Stimulated activated naive CD4-positive, alpha-beta T cell treated with Interleukin-2 at 50 U/mL for 16 hours (primary cell): ENCODE data around the gene PUDP.

Source experiments
- DNase-seq: peaks from one replicate; lab custom pipeline; 2025; lab: John Stamatoyannopoulos, UW

Gene PUDP

GRCh38 chrX:7146703-7147412 lies 1.1 kb downstream of the PUDP start:
- peak; percentile 0 for DNase-seq

- DNase-seq = no peak
Observed at GRCh38 chrX:7146020-7146702, 1.8 kb downstream of the PUDP start.

GRCh38 chrX:7145454-7145853 lies 2.5 kb downstream of the PUDP start:
- DNase-seq = no peak

- no peak for DNase-seq
Observed at GRCh38 chrX:7143941-7144525, 3.9 kb downstream of the PUDP start.

- DNase-seq = no peak
Observed at GRCh38 chrX:7143076-7143475, 4.9 kb downstream of the PUDP start.

- no peak for DNase-seq
Observed at GRCh38 chrX:7139202-7140081, 8.5 kb downstream of the PUDP start.

- DNase-seq = no peak
Observed at GRCh38 chrX:7134981-7135380, 13.0 kb downstream of the PUDP start.

GRCh38 chrX:7133050-7133440 lies 14.9 kb downstream of the PUDP start:
- DNase-seq = no peak

- peak; percentile 1 for DNase-seq
Observed at GRCh38 chrX:7132335-7133049, 15.5 kb downstream of the PUDP start.

GRCh38 chrX:7131621-7132020 lies 16.3 kb downstream of the PUDP start:
- no peak for DNase-seq

GRCh38 chrX:7127056-7127455 lies 20.9 kb downstream of the PUDP start:
- DNase-seq = no peak

- no peak for DNase-seq
Observed at GRCh38 chrX:7120878-7121219, 27.1 kb downstream of the PUDP start.

GRCh38 chrX:7119950-7120877 lies 27.7 kb downstream of the PUDP start:
- DNase-seq = no peak

- DNase-seq = no peak
Observed at GRCh38 chrX:7117587-7117986, 30.4 kb downstream of the PUDP start.

GRCh38 chrX:7116081-7116480 lies 31.9 kb downstream of the PUDP start:
- DNase-seq = no peak

- no peak for DNase-seq
Observed at GRCh38 chrX:7115557-7115956, 32.4 kb downstream of the PUDP start.

- no peak for DNase-seq
Observed at GRCh38 chrX:7112071-7112470, 35.9 kb downstream of the PUDP start.

GRCh38 chrX:7111518-7111917 lies 36.4 kb downstream of the PUDP start:
- DNase-seq = no peak

- DNase-seq = no peak
Observed at GRCh38 chrX:7110821-7111276, 37.1 kb downstream of the PUDP start.
